ENCODE measurements around the gene C1orf21. TPM values are rescaled to one million over a fixed set of nuclear protein-coding genes. Genes with fewer than 3 reads are reported as not detected.

C1orf21 gene
- total RNA-seq, 1 donor, result 17.0 TPM

- Histone ChIP-seq H3K36me3 (ENCODE audit: insufficient read depth, low read length) (no peaks in the 10 kb centered on the region), H2AFZ (ENCODE audit: low read length) (no peak overlapping the region), H3K9me3 (ENCODE audit: low read depth, low read length) (no peaks in the 10 kb centered on the region), H3K4me2 (ENCODE audit: insufficient read depth, low read length) (no peak overlapping the region), H3K27ac (ENCODE audit: low read depth, low read length) (no peak overlapping the region), H3K4me1 (ENCODE audit: insufficient read depth, low read length) (no peaks in the 10 kb centered on the region), H4K20me1 (ENCODE audit: insufficient read depth, low read length) (no peaks in the 10 kb centered on the region), H3K79me2 (ENCODE audit: insufficient read depth, low read length) (peaks cover 12% of the 10 kb centered on the region), H3K27me3 (ENCODE audit: insufficient read depth, low read length) (no peaks in the 10 kb centered on the region), H3K4me3 (ENCODE audit: insufficient read depth, low read length) (no peak overlapping the region)
- TF ChIP-seq, protein P1, sequence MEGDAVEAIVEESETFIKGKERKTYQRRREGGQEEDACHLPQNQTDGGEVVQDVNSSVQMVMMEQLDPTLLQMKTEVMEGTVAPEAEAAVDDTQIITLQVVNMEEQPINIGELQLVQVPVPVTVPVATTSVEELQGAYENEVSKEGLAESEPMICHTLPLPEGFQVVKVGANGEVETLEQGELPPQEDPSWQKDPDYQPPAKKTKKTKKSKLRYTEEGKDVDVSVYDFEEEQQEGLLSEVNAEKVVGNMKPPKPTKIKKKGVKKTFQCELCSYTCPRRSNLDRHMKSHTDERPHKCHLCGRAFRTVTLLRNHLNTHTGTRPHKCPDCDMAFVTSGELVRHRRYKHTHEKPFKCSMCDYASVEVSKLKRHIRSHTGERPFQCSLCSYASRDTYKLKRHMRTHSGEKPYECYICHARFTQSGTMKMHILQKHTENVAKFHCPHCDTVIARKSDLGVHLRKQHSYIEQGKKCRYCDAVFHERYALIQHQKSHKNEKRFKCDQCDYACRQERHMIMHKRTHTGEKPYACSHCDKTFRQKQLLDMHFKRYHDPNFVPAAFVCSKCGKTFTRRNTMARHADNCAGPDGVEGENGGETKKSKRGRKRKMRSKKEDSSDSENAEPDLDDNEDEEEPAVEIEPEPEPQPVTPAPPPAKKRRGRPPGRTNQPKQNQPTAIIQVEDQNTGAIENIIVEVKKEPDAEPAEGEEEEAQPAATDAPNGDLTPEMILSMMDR (IDR thresholded peaks at IDR 0.05; ENCODE audit: extremely low read depth, low read depth, low read length), result no peak
- no peak for DNase-seq (ENCODE audit: insufficient read length, low spot score, missing footprints)
Observed at GRCh38 chr1:184447651-184448185, 60.9 kb downstream of the C1orf21 start.

DNA sequence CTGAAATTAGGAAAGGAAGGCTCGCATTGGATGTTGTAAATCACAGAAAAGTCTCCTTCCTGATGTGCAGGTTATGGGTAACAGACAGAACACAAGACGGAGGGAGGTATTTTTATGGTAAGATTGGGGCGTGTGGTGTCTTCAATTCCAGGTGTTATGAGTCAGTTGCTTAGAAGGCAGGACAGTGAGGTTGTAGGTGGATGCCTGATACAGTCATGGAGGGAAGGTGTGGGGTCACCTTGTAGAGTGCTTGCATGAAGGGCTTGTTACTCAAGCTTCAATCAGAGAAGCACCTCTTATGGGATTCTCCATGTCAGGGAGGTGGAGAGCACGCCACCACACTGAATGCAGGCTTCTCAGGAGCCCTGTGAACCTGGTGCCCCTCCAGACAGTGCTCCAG is 63.1 kb downstream of the C1orf21 start:
- Histone ChIP-seq H2AFZ (ENCODE audit: low read length) (no peak overlapping the region), H3K27ac (ENCODE audit: low read depth, low read length) (no peak overlapping the region), H3K36me3 (ENCODE audit: insufficient read depth, low read length) (no peaks in the 10 kb centered on the region), H3K4me1 (ENCODE audit: insufficient read depth, low read length) (no peaks in the 10 kb centered on the region), H3K27me3 (ENCODE audit: insufficient read depth, low read length) (no peaks in the 10 kb centered on the region), H3K4me3 (ENCODE audit: insufficient read depth, low read length) (no peak overlapping the region), H3K9me3 (ENCODE audit: low read depth, low read length) (no peaks in the 10 kb centered on the region), H4K20me1 (ENCODE audit: insufficient read depth, low read length) (no peaks in the 10 kb centered on the region), H3K79me2 (ENCODE audit: insufficient read depth, low read length) (peaks cover 12% of the 10 kb centered on the region), H3K4me2 (ENCODE audit: insufficient read depth, low read length) (no peak overlapping the region)
- TF ChIP-seq, protein P1 (IDR thresholded peaks at IDR 0.05; ENCODE audit: extremely low read depth, low read depth, low read length), result no peak
- DNase-seq (ENCODE audit: insufficient read length, low spot score, missing footprints), result no peak

DNA sequence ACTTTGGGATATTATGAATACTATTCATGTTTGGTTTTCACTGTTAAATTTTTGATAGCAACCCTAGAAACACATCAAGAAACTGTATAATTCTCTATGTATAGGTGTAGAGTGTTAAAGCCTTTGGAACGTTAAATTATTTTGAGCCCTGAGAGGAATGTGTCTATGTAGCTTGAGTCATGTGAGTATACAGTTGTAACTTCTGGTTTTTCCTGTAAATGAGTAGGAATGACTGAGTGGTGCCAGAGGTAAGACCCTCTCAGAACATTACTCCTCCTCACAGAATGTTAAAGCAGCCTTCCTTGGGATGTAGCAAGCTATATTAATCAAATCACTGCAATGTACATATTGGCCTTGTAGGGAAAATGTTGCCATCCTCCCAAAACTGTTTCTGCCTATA is 69.0 kb downstream of the C1orf21 start:
- H3K27me3 ChIP-seq (ENCODE audit: insufficient read depth, low read length), result no peaks in the 10 kb centered on the region

DNA sequence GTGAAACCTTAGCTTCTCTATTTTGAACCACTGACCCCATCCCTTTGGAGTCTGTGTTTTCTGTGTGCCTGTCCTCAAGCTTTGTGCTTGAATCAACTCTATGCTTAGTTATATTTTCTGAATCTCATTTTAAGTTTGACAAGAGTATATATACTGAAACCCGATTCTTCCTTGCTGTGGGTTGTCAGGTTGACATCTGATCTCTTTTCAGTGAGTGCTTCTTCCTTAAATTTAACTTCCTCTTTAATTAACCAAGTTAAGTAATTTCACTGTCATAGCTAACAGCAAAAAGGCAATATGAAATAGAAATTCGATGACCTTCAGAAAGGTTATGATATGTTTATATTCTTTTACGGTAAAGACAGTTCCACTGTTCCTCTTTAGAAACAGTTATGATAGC is 69.4 kb downstream of the C1orf21 start:
- H3K4me3 ChIP-seq (ENCODE audit: insufficient read depth, low read length), result no peak overlapping the region
- H3K9me3 ChIP-seq (ENCODE audit: low read depth, low read length), result no peaks in the 10 kb centered on the region
- H4K20me1 ChIP-seq (ENCODE audit: insufficient read depth, low read length), result no peaks in the 10 kb centered on the region
- H3K4me1 ChIP-seq (ENCODE audit: insufficient read depth, low read length), result no peaks in the 10 kb centered on the region
- TF ChIP-seq, protein P1 (IDR thresholded peaks at IDR 0.05; ENCODE audit: extremely low read depth, low read depth, low read length), result no peak
- no peak overlapping the region for H3K27ac ChIP-seq (ENCODE audit: low read depth, low read length)
- no peaks in the 10 kb centered on the region for H3K36me3 ChIP-seq (ENCODE audit: insufficient read depth, low read length)
- H3K27me3 ChIP-seq (ENCODE audit: insufficient read depth, low read length), result no peaks in the 10 kb centered on the region
- no peak overlapping the region for H3K4me2 ChIP-seq (ENCODE audit: insufficient read depth, low read length)
- DNase-seq (ENCODE audit: insufficient read length, low spot score, missing footprints), result no peak
- peaks cover 3% of the 10 kb centered on the region for H3K79me2 ChIP-seq (ENCODE audit: insufficient read depth, low read length)
- H2AFZ ChIP-seq (ENCODE audit: low read length), result no peak overlapping the region

More for the DNA sequence above, 69.0 kb downstream of the C1orf21 start:
- no peak overlapping the region for H3K4me2 ChIP-seq (ENCODE audit: insufficient read depth, low read length)
- no peak overlapping the region for H3K4me3 ChIP-seq (ENCODE audit: insufficient read depth, low read length)
- TF ChIP-seq, protein P1 (IDR thresholded peaks at IDR 0.05; ENCODE audit: extremely low read depth, low read depth, low read length), result no peak
- H3K36me3 ChIP-seq (ENCODE audit: insufficient read depth, low read length), result no peaks in the 10 kb centered on the region
- peaks cover 3% of the 10 kb centered on the region for H3K79me2 ChIP-seq (ENCODE audit: insufficient read depth, low read length)
- no peaks in the 10 kb centered on the region for H4K20me1 ChIP-seq (ENCODE audit: insufficient read depth, low read length)
- DNase-seq (ENCODE audit: insufficient read length, low spot score, missing footprints), result no peak
- no peak overlapping the region for H2AFZ ChIP-seq (ENCODE audit: low read length)
- no peaks in the 10 kb centered on the region for H3K9me3 ChIP-seq (ENCODE audit: low read depth, low read length)
- no peaks in the 10 kb centered on the region for H3K4me1 ChIP-seq (ENCODE audit: insufficient read depth, low read length)
- no peak overlapping the region for H3K27ac ChIP-seq (ENCODE audit: low read depth, low read length)
